ENCODE results near the gene SDCBP2. TPM values are rescaled to one million over a fixed set of nuclear protein-coding genes. Genes with fewer than 3 reads are reported as not detected.

The SDCBP2 gene
- polyA plus RNA-seq, 1 of the 3 experiments (the other 2 are of a cell fraction), result 3.0 TPM

DNA sequence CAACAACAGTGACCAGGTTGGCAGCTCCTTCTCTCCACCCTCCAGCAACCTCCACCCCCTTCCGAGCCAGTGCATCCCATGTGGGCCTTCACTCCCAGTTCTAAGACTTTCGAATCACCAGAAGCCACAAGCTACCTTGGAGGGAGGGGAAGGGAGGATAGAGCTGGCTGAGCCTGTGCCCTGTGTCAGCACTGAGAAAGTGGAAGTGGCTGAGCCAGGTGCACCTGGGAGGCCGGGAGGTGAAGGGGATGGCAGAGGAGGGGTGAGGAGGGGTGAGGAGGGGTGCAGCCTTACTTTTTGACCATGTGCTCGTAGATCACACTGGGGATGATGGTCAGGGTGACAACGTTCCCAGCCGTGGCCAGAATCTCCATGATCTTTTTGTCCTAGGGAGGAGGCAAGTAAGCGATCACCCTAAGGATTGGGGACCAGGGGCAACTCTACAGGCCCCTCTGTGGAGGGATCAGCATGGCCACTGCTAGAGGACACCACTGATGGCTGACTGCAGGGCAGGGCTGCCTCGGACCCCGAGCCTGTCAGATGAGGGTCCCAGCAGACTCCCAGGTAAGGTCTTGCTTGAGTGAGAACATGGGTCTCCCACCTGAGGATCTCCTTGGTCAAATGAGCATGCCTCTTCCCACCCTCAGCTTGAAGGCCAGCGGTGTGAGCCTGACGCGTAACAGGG, 18.3 kb downstream of the SDCBP2 start:
- POLR2A ChIA-PET, result no interaction called here
- no peaks in the 10 kb centered on the region for H3K27me3 ChIP-seq (ENCODE audit: insufficient read depth)
- no peaks in the 10 kb centered on the region for H3K79me2 ChIP-seq (ENCODE audit: insufficient read depth)
- H2AFZ ChIP-seq (ENCODE audit: low read depth), result no peak overlapping the region
- H3K4me1 ChIP-seq (ENCODE audit: control insufficient read depth in 1 of 2, insufficient read depth in 2 of 2, low read depth in 1 of 2, low read length in 1 of 2), result no peaks in the 10 kb centered on the region
- H3K4me3 ChIP-seq (ENCODE audit: low read depth in 2 of 2, low read length in 1 of 2), result no peak overlapping the region
- H3K9ac ChIP-seq, result no peak overlapping the region
- H3K4me2 ChIP-seq, result no peak overlapping the region
- no peaks in the 10 kb centered on the region for H3F3A ChIP-seq (replicated peaks; ENCODE audit: insufficient read depth)
- WGBS (ENCODE audit: low lambda C conversion rate), result 81% methylated on average over 12 of the region's 12 CpGs
- no peaks in the 10 kb centered on the region for H3K9me3 ChIP-seq
- no peaks in the 10 kb centered on the region for H3K9me2 ChIP-seq
- H3K36me3 ChIP-seq (replicated peaks in 1 of 2; ENCODE audit: control insufficient read depth in 1 of 2, insufficient read depth in 2 of 2, low read length in 1 of 2), result peaks cover 0 to 2% of the 10 kb centered on the region in 2 experiments
- CTCF ChIA-PET, result interaction anchor here (1.4 to 1.6 kb wide), 2 partner anchors 127 to 193 kb away, joined by 4 to 5 read pairs; no protein-coding TSS in a partner anchor
- no peak overlapping the region for H3K27ac ChIP-seq (ENCODE audit: low read depth in 2 of 2, low read length in 1 of 2)
- no peak for TF ChIP-seq RCOR1 (IDR thresholded peaks at IDR 0.05; ENCODE audit: low read length)
- TF ChIP-seq TAF1 (IDR thresholded peaks at IDR 0.05; ENCODE audit: borderline replicate concordance, low read depth, low read length), result no peak
- TF ChIP-seq CHD2 (IDR thresholded peaks at IDR 0.05; ENCODE audit: low read length, partially characterized antibody), result no peak
- TF ChIP-seq, protein P1, sequence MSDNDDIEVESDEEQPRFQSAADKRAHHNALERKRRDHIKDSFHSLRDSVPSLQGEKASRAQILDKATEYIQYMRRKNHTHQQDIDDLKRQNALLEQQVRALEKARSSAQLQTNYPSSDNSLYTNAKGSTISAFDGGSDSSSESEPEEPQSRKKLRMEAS (IDR thresholded peaks at IDR 0.05; ENCODE audit: low read depth), result no peak
- no peak for TF ChIP-seq RFX5 (IDR thresholded peaks at IDR 0.05; ENCODE audit: low read length)
- TF ChIP-seq MEF2A (IDR thresholded peaks at IDR 0.05; ENCODE audit: borderline replicate concordance, low read depth), result no peak
- TF ChIP-seq, protein P2, sequence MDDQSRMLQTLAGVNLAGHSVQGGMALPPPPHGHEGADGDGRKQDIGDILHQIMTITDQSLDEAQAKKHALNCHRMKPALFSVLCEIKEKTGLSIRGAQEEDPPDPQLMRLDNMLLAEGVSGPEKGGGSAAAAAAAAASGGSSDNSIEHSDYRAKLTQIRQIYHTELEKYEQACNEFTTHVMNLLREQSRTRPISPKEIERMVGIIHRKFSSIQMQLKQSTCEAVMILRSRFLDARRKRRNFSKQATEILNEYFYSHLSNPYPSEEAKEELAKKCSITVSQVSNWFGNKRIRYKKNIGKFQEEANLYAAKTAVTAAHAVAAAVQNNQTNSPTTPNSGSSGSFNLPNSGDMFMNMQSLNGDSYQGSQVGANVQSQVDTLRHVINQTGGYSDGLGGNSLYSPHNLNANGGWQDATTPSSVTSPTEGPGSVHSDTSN (IDR thresholded peaks at IDR 0.05), result no peak
- no peak for TF ChIP-seq EZH2phosphoT487 (IDR thresholded peaks at IDR 0.05; ENCODE audit: borderline replicate concordance, low read depth)
- TF ChIP-seq, protein P3, sequence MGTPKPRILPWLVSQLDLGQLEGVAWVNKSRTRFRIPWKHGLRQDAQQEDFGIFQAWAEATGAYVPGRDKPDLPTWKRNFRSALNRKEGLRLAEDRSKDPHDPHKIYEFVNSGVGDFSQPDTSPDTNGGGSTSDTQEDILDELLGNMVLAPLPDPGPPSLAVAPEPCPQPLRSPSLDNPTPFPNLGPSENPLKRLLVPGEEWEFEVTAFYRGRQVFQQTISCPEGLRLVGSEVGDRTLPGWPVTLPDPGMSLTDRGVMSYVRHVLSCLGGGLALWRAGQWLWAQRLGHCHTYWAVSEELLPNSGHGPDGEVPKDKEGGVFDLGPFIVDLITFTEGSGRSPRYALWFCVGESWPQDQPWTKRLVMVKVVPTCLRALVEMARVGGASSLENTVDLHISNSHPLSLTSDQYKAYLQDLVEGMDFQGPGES (IDR thresholded peaks at IDR 0.05; ENCODE audit: low read depth, low read length), result no peak
- TF ChIP-seq, protein P4, sequence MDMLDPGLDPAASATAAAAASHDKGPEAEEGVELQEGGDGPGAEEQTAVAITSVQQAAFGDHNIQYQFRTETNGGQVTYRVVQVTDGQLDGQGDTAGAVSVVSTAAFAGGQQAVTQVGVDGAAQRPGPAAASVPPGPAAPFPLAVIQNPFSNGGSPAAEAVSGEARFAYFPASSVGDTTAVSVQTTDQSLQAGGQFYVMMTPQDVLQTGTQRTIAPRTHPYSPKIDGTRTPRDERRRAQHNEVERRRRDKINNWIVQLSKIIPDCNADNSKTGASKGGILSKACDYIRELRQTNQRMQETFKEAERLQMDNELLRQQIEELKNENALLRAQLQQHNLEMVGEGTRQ (IDR thresholded peaks at IDR 0.05; ENCODE audit: borderline replicate concordance, low read depth, low read length), result no peak
- no peak for TF ChIP-seq TEAD4 (IDR thresholded peaks at IDR 0.05; ENCODE audit: borderline replicate concordance, insufficient read depth)
- TF ChIP-seq FOXJ3 (CRISPR knock-in tag; IDR thresholded peaks at IDR 0.05), result no peak
- TF ChIP-seq SIN3A (IDR thresholded peaks at IDR 0.05; ENCODE audit: borderline replicate concordance, low read depth, low read length), result no peak
- no peaks in the 10 kb centered on the region for H4K20me1 ChIP-seq (ENCODE audit: insufficient read depth)
- no peak for DNase-seq
